ENCODE data around the gene DCAF17.

Gene DCAF17

DNA sequence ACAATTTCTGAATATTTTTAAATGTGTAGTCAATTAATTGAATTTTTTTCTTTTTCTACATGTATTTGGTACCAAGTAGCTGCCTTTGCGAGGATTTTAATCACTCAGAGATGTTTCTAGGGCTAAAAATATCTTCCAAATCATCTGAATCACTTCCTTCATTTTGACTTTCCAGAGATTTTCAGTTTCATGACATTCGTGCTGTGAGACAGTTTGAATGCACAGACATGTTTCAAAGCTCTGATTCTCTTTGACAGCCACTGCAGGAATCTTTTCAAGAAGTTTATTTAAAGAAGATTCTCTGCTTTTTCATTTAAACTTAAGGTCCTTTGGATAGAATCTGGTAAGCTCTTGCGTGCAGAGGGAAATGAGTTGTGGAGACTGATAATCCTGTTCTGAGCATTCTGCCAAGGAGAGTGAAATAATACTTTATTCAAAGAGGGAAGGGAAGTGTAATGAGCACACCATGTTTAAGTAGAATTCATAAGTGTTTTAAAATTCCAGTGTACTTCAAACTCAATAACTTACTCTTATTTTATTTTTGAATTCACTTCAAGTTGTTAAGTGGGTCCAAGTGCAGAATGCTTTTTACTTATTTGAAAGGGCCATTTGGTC lies 97.9 kb downstream of the DCAF17 start:
- ChIA-PET CTCF (interaction anchor here (0.7 to 4.1 kb wide), 4 partner anchors 9 to 357 kb away, joined by 3 to 19 read pairs (median 6); partner anchors contain the start of gene CYBRD1), POLR2A (interaction anchor here (2.7 kb wide), 1 partner anchor 9 kb away, joined by 16 read pairs; the partner anchor contains the start of gene CYBRD1)
- TF ChIP-seq, protein P1, sequence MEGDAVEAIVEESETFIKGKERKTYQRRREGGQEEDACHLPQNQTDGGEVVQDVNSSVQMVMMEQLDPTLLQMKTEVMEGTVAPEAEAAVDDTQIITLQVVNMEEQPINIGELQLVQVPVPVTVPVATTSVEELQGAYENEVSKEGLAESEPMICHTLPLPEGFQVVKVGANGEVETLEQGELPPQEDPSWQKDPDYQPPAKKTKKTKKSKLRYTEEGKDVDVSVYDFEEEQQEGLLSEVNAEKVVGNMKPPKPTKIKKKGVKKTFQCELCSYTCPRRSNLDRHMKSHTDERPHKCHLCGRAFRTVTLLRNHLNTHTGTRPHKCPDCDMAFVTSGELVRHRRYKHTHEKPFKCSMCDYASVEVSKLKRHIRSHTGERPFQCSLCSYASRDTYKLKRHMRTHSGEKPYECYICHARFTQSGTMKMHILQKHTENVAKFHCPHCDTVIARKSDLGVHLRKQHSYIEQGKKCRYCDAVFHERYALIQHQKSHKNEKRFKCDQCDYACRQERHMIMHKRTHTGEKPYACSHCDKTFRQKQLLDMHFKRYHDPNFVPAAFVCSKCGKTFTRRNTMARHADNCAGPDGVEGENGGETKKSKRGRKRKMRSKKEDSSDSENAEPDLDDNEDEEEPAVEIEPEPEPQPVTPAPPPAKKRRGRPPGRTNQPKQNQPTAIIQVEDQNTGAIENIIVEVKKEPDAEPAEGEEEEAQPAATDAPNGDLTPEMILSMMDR (IDR thresholded peaks at IDR 0.05; ENCODE audit: insufficient read depth, low read length, missing control alignments), result no peak
- DNase-seq (ENCODE audit: low read depth, low spot score), result no peak
- H3K4me3 ChIP-seq (ENCODE audit: low read depth, low read length), result peak overlapping the region; percentile 18; the same call in 1 of the 2 replicates

DNA sequence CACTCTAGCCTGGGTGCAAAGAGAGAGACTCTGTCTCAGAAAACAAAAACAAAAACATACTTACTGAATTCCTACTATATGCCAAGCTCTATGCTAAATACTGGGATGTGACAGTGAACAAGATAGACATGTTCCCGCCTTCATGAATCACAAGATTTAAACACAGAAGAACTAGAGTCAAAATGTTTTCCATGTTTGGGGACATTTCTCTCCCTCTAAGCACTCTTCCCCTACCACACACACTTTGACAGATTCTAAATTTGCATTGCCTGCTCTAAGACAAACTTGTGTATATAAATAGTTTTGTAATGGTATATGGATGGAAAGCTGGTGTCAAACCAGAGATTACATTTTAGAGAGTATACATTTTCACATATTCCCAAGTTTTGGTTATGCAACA lies 99.3 kb downstream of the DCAF17 start:
- TF ChIP-seq, protein P1 (IDR thresholded peaks at IDR 0.05; ENCODE audit: insufficient read depth, low read length, missing control alignments), result no peak
- H3K4me3 ChIP-seq (ENCODE audit: low read depth, low read length), result no peak overlapping the region
- DNase-seq (ENCODE audit: low read depth, low spot score), result no peak
- POLR2A ChIA-PET, result interaction anchor here (2.7 kb wide), 1 partner anchor 10 kb away, joined by 16 read pairs; the partner anchor contains the start of gene CYBRD1
- CTCF ChIA-PET, result interaction anchor here (4.1 kb wide), 1 partner anchor 8 kb away, joined by 19 read pairs; no protein-coding TSS in a partner anchor

Measured in AG04449 (cell line).